Chondrocyte (in vitro differentiated cells): ENCODE results near the gene SEPTIN11. TPM values are rescaled to one million over a fixed set of nuclear protein-coding genes. Genes with fewer than 3 reads are reported as not detected.
"Not testable (repeated sequence)": the region's sequence is repeated elsewhere in the genome, so short reads cannot be mapped to it uniquely, and the experiment has no call there.

ENCODE experiments used
- DNase-seq: peaks from one replicate; pipeline ENCODE4 v3.0.0; 2021; ENCODE audit warnings: mixed read lengths, low spot score
- H3K27ac Mint-ChIP-seq: one replicate; pipeline ENCODE4 v1.8.0; 2021; ENCODE audit warnings: mild to moderate bottlenecking, moderate library complexity, mixed read lengths; ENCODE audit not compliant: unreplicated experiment
- H3K27me3 Mint-ChIP-seq: 2 replicates; pipeline ENCODE4 v1.8.0; 2021; ENCODE audit warnings: low read depth, mixed read lengths
- H3K36me3 Mint-ChIP-seq: 2 replicates; pipeline ENCODE4 v1.8.0; 2021; ENCODE audit warnings: low read depth, mixed read lengths
- H3K4me1 Mint-ChIP-seq: 2 replicates; pipeline ENCODE4 v1.8.0; 2021; ENCODE audit warnings: low read depth, mild to moderate bottlenecking, mixed read lengths
- H3K4me3 Mint-ChIP-seq: one replicate; pipeline ENCODE4 v1.8.0; 2021; ENCODE audit warnings: mild to moderate bottlenecking, moderate library complexity, mixed read lengths; ENCODE audit not compliant: unreplicated experiment
- H3K9me3 Mint-ChIP-seq: 2 replicates; pipeline ENCODE4 v1.8.0; 2021; ENCODE audit warnings: low read depth, mixed read lengths
- total RNA-seq: library from RNA; stranded (reverse); gene quantifications from 3 replicates; pipeline ENCODE4 v1.2.1, GENCODE V29; 2021
- TF ChIP-seq, protein P1 (sequence below): fragments of 200-600 bp; sonication (generic); IDR thresholded peaks from 2 replicates; pipeline ENCODE4 v1.5.0; 2021; ENCODE audit warnings: antibody characterized with exemption, mild to moderate bottlenecking, moderate library complexity

SEPTIN11 gene
- total RNA-seq, 1 donor from 2014 or later: 718 TPM

DNA sequence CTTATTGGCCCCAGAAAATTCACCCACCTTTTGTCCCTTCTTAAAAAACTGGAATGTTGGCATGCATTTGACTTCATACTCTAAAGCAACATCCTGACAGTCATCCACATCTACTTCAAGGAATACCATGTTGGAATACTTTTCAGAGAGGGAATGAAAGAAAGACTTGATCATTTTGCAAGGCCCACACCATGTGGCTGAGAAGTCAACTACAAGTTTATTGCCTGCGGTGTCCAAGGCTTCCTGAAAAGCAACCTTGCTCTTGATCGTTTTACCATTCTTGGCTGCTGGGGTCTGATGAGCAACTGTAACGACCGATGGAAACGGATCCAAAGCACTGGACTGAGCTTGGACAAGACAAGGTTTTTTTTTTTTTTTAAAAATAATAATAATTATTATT is 9.3 kb downstream of the SEPTIN11 start:
- Mint-ChIP-seq H3K27ac (no peak overlapping the region), H3K4me3 (no peak overlapping the region), H3K36me3 (peaks cover 26% of the 10 kb centered on the region), H3K9me3 (no peaks in the 10 kb centered on the region), H3K27me3 (no peaks in the 10 kb centered on the region), H3K4me1 (peaks cover 90% of the 10 kb centered on the region)
- DNase-seq: no peak
- TF ChIP-seq, protein P1, sequence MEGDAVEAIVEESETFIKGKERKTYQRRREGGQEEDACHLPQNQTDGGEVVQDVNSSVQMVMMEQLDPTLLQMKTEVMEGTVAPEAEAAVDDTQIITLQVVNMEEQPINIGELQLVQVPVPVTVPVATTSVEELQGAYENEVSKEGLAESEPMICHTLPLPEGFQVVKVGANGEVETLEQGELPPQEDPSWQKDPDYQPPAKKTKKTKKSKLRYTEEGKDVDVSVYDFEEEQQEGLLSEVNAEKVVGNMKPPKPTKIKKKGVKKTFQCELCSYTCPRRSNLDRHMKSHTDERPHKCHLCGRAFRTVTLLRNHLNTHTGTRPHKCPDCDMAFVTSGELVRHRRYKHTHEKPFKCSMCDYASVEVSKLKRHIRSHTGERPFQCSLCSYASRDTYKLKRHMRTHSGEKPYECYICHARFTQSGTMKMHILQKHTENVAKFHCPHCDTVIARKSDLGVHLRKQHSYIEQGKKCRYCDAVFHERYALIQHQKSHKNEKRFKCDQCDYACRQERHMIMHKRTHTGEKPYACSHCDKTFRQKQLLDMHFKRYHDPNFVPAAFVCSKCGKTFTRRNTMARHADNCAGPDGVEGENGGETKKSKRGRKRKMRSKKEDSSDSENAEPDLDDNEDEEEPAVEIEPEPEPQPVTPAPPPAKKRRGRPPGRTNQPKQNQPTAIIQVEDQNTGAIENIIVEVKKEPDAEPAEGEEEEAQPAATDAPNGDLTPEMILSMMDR: no peak

GRCh38 chr4:76960014-76960413 is 10.5 kb downstream of the SEPTIN11 start:
- Mint-ChIP-seq H3K36me3 (peaks cover 26% of the 10 kb centered on the region), H3K27me3 (no peaks in the 10 kb centered on the region), H3K4me1 (peaks cover 87% of the 10 kb centered on the region), H3K9me3 (peaks cover 4% of the 10 kb centered on the region), H3K4me3 (no peak overlapping the region), H3K27ac (peak overlapping the region; percentile 58)
- no peak for DNase-seq
- TF ChIP-seq, protein P1: no peak

- Mint-ChIP-seq H3K27ac (peak overlapping the region; percentile 78), H3K27me3 (no peaks in the 10 kb centered on the region), H3K4me1 (peaks cover 77% of the 10 kb centered on the region), H3K9me3 (peaks cover 4% of the 10 kb centered on the region), H3K36me3 (peaks cover 22% of the 10 kb centered on the region), H3K4me3 (no peak overlapping the region)
- TF ChIP-seq, protein P1: no peak
- DNase-seq: no peak
These were observed 13.0 kb downstream of the SEPTIN11 start for GRCh38 chr4:76962406-76963130.

DNA sequence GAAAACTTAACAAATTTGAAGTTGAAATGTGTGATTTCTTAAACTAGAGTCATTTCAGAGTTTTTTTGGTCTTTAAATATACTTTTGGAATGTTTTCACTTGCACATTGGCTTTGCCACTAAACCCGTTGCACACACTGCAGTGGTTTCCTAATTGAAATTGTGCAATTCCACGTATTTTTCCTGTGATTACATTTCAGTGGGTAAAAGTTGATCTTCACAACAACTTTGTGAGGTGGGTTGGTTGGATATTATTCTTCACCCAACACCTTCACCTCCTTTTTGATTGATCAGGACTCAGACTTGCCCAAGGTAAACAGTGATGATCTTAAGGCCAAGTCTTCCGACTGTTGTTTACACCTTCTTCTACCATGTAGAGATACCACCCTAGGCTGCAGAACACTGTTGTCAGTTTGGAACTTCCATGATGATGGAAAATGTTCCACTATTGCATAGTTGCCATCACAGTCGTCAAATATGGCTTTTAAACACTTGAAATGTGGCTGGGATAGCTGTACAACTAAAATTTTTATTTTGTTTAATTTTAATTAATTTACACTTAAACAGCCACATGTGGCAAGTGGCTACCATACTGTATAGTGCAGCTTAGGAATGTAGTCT is 13.7 kb downstream of the SEPTIN11 start:
- Mint-ChIP-seq H3K4me3 (no peak overlapping the region), H3K27ac (peak overlapping the region; percentile 78), H3K4me1 (peaks cover 76% of the 10 kb centered on the region), H3K9me3 (peaks cover 4% of the 10 kb centered on the region), H3K36me3 (peaks cover 19% of the 10 kb centered on the region), H3K27me3 (no peaks in the 10 kb centered on the region)
- no peak for DNase-seq
- TF ChIP-seq, protein P1: no peak

DNA sequence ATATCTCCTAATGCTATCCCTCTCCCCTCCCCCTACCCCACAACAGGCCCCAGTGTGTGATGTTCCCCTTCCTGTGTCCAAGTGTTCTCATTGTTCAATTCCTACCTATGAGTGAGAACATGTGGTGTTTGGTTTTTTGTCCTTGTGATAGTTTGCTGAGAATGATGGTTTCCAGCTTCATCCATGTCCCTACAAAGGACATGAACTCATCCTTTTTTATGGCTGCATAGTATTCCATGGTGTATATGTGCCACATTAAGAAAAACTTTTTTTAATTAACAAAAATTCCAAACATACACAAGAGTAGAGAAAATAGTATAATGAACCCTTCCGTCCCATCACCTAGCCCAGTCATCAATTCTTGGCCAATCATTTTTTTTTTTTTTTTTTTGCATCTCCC is 14.4 kb downstream of the SEPTIN11 start:
- not testable (repeated sequence) for H3K9me3 Mint-ChIP-seq, H3K27me3 Mint-ChIP-seq, H3K4me3 Mint-ChIP-seq, DNase-seq
- Mint-ChIP-seq H3K27ac (peak overlapping the region; percentile 74), H3K4me1 (peaks cover 77% of the 10 kb centered on the region), H3K36me3 (peaks cover 18% of the 10 kb centered on the region)
